Stimulated activated naive CD4-positive, alpha-beta T cell treated with Interleukin-2 at 50 U/mL for 16 hours (primary cell): ENCODE measurements around the gene EDRF1.
"Not testable (repeated sequence)": the region's sequence is repeated elsewhere in the genome, so short reads cannot be mapped to it uniquely, and the experiment has no call there.

Source experiments
- DNase-seq: peaks from one replicate; lab custom pipeline; 2025; lab: John Stamatoyannopoulos, UW

The EDRF1 gene, protein sequence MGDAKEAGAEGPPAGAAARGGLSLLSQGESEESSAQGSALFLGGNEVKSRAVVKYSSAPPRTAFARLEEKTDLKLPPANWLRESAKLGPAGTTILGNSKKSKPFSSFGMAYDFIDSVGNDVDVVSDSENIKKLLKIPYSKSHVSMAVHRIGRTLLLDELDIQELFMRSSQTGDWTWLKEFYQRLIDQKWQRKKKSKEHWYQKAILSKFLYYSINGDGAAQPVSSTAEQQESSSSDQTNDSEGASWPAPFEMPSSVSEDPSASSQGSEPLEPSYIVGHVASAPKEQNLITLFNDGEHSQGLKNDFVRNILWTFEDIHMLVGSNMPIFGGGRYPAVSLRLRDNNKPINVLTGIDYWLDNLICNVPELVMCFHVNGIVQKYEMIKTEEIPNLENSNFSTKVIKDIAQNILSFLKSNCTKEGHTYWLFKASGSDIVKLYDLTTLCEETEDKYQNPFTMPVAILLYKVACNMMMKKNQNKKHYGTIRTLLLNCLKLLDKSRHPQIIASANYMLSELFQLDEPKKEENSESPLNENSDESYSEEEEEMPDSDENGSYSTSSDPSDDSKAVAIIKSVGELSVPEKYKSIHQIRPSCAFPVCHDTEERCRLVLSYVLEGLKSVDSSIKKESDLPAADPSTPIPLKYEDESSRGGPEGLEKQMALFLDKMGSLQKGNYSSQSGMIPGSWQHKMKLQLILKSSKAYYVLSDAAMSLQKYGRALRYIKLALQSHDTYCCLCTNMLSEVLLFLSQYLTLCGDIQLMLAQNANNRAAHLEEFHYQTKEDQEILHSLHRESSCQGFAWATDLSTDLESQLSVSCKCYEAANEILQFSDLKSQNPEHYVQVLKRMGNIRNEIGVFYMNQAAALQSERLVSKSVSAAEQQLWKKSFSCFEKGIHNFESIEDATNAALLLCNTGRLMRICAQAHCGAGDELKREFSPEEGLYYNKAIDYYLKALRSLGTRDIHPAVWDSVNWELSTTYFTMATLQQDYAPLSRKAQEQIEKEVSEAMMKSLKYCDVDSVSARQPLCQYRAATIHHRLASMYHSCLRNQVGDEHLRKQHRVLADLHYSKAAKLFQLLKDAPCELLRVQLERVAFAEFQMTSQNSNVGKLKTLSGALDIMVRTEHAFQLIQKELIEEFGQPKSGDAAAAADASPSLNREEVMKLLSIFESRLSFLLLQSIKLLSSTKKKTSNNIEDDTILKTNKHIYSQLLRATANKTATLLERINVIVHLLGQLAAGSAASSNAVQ

DNA sequence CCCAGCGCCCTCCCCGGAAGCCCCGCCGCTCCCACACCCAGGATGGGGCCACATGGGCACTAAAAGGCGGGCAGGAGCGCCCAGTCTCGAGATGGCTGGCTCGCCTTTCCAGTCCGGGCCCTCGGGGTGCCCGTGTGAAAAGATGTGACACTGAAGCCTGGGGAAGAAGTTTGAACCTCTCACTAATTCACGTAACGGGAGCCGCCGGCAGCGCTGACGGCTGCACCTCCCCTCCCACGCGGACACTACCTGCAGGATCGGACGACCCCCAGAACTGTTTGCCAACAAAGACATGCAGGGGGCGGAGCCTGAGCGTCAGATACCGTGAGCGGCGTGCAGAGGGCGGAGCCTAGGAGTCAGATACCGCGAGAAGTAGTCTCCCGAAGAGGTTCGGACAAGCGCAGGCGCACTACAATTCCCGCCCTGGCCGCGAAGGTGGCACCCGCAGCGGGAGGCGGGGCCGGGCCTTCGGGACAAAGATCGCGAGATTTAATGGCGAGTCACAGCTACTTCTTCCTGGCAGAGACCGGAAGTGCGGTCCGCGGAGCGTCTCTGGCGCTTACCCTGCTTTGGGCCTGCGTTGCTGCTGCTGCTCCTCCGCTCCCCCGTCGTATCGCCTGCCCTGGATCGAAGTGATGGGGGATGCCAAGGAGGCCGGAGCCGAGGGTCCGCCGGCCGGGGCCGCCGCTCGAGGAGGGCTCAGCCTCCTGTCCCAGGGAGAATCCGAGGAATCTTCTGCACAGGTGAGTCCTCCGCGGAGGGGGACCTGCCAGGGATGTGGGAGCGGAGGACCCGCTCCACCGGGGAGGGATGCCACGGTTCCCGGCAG, at the start of gene EDRF1:
TSS of gene EDRF1 (plus strand) at position 537 of the 829 bp plus-strand sequence. CDS start at position 636, 99 bp downstream.
- peak; percentile 99 for DNase-seq

DNA sequence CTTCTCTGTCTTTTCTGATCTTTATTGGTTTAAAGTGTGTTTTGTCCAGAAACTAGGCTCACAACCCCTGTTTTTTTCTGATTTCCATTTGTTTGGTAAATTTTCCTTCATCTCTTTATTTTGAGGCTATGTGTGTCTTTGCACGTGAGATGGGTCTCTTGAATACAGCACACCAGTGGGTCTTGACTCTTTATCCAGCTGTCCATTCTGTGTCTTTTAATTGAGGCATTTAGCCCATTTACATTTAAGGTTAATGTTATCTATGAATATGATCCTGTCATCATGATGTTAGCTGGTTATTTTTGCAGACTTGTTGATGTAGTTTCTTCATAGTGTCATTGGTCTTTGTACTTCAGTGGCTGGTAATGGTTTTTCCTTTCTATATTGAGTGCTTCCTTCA, 46.6 kb upstream of the EDRF1 start:
- no peak for DNase-seq

DNA sequence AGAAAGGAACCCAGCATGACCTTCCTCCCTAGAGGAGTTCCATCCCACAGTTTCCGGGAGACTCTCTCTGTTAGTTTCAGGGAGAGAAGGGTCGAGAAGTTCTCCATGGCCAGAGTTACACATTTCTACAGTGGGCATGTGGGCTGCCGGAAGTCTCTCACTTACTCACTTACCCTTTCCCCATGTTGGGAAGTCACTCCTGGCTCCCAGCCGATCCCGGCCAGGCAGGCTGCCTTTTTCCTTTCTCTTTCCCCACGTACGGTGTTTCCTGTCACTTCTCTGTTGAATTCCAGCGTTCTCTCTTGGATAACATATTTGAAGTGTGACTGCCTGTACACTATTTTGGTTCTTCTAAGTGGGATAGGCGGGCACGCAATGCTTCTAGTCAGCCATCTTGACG, 40.1 kb upstream of the EDRF1 start:
- no peak for DNase-seq

DNA sequence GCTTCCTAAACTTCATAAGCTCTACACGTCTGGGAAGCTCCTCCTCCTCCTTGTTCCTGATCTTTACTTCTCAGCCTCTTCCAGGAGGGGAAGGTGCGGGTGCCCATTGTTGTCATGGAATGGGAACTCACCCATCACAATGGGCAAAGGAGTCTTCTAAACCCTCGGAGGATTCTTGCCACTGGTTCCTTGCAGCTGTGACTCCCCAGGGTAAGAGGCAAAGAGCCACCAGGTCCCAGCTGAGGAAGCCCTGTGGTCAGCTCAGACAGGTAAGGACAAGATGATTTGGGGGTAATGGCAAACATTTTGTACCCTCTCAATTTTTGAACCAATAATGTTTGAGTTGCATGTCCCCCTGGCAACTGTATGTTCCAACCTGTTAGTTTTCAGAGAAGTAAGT, 36.4 kb upstream of the EDRF1 start, which contains the start of gene TEX36:
TSS of gene TEX36 (minus strand) at position 101 of the 400 bp plus-strand sequence. CDS start 174 bp downstream, outside the sequence.
- no peak for DNase-seq

DNA sequence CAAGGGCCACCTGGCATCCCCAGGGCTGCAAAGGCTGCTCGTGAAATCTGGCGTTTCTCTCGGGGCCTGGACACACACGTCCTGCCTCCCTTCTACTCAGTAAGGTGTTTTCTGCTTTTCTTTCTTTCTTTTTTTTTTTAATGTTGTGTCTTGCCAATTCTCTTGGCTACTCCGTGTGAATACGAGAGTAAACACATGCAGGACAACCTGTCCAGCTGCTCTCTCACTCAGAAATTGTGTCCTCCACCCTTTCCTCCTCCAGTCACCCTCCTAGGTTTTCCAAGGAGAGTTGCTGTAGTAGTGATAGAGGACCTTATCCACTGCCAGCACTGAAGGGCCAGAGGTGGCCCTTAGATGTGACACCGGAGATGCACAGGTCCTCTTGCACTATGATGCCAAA, 35.7 kb upstream of the EDRF1 start:
- DNase-seq, result no peak

DNA sequence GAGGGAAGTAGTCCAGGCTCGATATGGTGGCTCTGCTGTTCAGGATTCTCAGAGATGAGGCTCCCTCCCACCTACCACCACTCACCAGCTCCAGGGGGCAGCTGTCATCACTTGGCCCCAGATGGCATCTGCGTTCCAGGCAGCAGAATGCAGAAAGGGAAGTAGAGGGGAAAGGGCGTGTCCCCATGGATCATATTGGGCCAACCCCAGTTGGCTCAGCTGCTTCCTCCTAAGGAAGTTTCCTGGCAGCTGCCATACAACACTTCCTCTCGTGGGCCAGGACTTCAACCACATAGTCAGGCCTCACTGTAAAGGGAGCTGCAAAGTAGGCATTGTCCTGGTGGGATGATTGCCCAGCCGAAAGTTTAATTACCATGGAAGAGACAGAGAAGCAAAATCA, 34.9 kb upstream of the EDRF1 start:
- no peak for DNase-seq

DNA sequence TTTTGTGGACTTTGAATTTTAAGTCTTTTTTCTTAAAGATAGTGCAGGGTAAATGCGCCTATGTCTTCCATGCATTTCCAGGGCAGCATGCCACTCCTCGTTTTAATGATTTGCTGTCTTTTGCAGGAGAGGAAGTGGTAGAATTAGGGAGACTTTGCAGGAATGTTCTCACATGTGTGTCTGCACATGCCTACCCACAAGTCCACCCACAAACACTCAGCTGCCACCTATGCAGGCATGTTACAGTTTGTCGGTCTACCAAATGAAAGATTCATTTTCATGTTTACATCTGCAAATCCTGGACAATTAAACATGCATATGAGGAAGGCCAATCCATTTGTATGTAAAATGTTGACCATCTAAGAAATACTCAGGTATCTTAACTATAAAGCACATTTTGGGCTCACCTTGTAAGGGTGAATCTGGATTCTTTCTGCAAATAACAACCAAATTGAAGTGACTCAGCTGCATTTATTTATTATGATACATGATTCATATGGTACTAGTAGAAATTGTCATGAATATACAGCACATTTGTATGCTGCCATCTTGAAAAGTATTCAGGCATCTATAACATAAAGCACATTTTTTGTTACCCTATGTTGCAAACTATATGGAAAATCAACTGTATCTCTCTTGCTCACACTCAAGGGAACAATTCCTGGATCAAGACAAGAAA, 31.9 kb upstream of the EDRF1 start:
- no peak for DNase-seq

DNA sequence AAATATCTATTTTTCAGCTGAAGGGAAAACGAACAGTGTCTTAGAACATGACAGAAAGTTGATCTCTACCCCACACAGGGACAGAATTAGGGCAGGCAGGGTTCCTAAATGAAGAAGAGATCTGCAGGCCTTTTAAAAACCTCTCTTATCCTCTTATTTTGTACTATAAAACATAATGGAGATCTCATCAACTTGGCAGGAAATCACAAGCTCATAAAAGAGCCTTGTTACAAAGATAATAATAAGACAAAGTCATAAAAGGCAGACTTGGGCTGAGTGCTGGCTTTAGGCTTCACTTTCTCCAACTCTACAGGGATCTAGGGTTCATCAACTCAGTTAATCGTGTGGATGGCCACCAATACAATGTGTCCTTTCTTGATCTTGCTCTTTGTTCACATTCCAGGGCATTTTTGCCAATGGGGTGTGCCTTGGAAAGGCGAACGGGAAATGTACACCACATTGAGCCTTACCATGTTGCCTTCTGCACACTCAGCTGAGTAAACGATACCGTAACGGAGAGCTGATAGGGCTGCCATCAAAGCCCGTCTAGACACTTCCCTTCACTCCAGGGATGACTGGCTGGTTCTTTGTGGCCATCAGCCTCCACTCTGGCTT, 29.4 kb upstream of the EDRF1 start:
- DNase-seq, result no peak

DNA sequence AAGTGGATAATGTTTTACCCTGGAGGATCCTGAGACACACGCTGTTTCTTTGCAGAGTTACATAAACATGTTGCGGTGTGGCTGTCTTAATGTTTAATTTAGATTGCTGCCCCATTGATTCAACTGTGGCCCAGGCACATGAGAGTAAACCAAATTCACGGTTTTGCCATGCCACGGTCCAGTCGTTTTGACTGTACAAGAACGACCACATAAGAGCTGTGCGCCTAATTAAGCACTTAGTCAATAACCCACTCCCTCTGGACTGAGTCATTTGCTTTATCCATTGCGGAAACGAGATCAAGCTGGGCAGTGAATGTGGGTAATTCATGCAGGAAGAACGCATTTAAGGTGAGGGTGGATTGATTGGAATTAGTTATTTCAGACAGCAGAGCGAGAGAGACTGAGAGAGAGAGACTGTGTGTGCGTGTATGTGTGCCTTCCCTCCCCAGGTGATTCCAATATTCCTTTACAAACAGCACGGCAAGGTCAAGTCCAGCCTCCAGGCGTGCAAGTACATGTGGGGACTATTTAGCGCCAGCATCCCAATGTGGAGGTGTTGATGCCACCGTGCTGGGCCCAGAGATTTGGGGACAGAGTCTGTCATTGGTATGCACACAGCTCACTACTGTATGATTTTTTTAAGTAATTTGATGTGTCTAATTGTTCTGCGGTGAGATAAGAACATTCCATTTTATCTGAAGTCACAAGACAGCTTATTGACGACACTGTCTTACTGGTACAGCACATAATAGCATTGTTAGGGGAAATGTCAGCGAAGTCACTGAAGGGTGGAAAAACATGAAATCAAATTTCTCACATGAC, 28.1 kb upstream of the EDRF1 start:
- no peak for DNase-seq

DNA sequence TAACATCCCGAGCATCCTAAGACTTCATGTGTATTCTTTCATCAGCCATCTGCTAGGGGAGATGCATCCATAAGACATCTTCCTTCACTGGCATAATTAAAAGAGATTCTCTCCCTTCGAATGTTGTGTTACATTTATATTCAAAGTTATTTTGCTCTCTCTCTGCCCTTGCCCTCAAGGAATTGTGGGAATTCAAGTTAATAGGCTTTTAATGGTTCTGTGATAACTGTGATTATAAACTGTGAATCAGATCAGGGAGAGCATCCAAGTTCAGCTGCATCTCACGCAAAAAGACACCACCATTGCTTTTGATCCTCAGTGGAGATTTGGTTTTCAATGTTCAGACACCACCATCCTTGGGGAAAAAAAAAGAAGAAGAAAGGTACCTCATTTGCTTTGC, 27.3 kb upstream of the EDRF1 start:
- DNase-seq, result no peak

DNA sequence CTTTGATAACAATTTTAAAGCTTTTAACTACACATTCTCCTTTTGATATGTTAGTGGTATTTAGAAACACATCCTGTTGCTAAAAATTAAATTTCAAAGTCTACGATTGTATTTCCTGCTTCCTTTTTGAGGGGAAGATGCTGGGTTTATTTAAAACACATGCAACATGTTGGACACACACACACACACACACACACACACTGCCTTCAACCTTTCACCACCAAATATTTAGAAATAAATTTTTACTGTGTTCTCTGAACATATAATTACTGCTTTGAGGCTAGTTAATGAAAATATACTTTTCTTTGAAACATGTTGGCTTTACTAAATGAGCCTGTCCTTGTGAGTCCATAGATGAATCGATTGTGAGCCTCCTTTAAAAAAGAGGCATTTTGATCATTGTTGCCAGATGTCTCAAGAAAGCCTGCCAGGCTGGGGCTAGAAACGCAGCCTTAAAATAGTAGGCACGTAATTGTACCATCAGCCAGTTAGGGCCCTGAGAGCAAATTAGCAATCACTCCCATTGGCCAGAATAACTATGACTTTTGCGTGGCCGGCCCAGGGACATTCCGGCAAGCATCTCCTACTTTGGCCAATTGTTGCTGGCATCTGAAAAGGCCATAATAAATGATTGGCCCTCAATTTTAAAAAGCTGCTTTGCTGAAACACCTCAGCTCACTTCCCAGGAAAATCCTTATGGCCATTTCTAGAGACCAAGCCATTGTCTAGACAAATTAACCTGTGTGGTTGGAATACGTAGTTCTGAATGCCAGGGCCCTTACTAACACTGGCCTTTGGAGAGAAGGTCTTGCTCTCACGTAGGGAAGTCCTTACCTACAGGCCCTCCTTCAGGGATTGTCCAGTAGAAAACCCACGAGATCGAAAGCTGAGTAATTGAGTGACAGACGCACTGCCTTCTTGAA, 26.6 kb upstream of the EDRF1 start:
- DNase-seq, result no peak

DNA sequence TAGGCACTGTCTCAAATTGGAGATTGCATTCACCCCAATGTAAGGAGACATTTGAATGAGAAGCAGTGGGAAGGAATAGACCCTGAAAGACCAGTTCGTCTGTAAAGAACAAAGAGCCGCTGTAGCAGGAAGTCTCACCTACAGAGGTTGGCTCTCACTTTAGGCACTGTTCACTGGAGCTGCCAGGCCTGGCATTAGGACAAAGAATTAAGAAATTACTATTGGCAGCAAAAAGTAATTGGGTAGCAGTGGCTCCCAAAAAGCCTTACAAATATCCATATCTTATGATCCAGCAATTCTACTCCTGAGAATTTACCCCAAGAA, 26.0 kb upstream of the EDRF1 start:
- no peak for DNase-seq

DNA sequence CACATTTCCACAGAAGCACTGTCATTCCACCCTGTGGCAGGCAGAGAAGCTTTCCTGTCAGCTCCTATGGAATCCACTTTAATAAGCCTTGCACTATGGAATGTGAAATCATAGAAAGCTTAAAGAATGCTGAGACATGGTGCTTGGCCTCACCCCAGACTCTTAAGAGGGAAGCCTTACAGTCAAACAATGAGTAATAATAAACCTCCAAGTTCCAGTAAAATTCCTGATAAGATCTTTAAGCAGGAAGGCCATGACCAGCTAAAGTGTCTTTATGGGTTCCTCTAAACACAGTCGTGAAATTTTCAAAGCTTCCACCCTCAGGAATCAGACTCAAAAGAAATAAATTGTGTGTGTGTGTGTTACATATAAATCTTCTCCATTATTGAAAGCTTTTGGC, 24.6 kb upstream of the EDRF1 start:
- no peak for DNase-seq

DNA sequence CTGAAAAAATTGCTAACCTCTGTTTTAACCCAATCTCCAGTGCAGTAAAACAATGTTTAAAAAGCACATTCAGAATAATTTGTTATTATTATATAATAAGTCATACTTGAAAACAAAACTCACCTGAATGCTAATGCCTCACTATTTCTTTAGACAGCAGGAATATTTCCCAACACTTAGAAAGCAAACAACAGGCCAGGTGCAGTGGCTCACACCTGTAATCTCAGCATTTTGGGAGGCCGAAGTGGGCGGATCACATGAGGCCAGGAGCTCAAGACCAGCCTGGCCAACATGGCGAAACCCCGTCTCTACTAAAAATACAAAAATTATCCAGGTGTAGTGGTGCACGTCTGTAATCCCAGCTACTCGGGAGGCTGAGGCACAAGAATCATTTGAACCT, 22.6 kb upstream of the EDRF1 start:
- not testable (repeated sequence) for DNase-seq

DNA sequence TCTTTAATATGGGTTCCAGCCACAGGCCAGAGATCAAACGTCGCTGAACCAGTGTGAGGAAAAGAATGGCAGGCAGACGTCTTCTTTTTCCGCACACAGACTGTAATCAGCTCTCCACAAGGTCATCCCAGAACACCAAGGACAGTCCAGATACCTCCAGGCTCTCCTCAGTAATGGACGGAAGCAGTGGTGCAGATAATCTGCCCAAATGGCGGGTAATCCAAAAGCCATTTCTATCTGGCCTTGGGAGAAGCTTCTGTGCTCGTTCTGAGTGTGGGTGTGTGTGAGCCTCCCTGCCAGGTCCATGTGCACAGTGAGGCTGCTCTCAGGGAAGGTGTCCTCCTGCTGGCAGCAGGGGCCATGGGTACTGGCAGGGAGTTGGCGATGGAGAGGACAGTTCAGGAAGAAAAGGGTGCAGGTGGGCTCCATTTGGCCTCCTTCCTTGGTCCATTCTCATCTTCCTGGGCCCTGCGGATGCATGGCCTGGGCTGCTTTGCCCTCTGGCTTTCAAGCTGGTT, 21.0 kb upstream of the EDRF1 start:
- no peak for DNase-seq

DNA sequence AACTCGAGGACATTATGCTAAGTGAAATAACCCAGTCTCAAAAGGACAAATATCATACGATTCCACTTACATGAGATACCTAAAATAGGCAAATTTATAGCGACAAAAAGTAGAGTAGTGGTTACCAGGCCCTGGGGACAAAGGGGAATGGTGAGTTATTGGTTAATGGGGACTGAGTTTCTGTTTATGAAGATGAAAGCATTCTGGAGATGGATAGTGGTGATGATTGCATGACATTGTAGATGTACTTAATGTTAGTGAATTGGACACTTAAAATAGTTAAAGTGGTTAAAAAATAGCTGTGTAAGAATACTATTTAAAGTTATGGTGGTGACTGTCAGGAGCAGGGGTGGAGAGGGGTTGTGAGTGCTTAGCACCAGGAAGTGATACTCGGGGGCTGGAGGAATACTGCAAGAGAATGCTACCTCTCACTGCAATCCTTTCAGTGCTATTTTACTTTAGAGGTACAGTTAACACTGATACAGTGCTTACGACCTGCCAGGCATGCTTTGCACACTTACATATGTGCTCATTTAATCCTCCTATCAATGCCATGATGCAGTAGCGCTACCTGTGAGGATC, 19.9 kb upstream of the EDRF1 start:
- no peak for DNase-seq

DNA sequence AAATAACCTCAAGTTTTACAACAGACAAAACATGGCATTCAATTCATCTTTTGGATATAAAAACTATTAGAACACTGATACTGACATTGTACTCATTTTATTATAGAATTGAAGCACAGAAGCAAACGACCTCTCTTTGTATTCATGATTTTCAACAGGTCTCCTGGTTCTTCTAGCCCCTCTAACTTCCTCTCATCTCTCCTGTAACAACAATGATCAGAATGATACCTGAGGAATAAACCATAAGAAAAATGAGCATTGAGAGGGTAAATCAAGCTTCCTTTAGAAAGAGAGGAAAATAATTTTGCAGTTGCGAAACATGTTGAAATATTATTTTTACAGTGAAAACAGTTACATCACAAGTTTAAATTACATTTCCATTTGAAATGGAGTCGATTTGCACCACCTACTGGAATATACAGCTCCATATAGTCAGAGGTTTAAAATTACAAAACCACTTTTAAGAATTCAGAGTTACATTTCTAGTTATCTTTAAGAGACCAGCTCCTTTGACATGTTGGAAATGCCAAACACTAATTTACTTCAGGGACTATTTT, 19.1 kb upstream of the EDRF1 start:
- no peak for DNase-seq
